MCF 10A (cell line): ENCODE results near the gene MMP23B. TPM values are rescaled to one million over a fixed set of nuclear protein-coding genes. Genes with fewer than 3 reads are reported as not detected.

Experiments
- BruUV-seq: library from RNA; stranded (reverse); fragments of 400-500 nt; replicated peaks from 2 replicates; lab custom pipeline; 2021; lab: Mats Ljungman, UMichigan
- CTCF ChIA-PET: fragments of 300-600 bp; sonication (Branson Sonifier 250); formaldehyde crosslinking; extraction: SDS; loops from one replicate; lab custom pipeline; 2021; ENCODE audit warnings: antibody characterized with exemption, inconsistent platforms; lab: Yijun Ruan, JAX
- POLR2A ChIA-PET: fragments of 300-600, 350-650 bp; sonication (Branson Sonifier 250); formaldehyde crosslinking; extraction: SDS; loops from one replicate; lab custom pipeline; 2020; ENCODE audit warnings: antibody characterized with exemption, inconsistent platforms; lab: Yijun Ruan, JAX
- DNase-seq: peaks from one replicate; pipeline ENCODE4 v3.0.0-alpha.2; 2018; ENCODE audit not compliant: unreplicated experiment
- H3K27ac Mint-ChIP-seq: one replicate; pipeline ENCODE4 v1.8.0; 2022; ENCODE audit warnings: mild to moderate bottlenecking, low read depth, mixed read lengths; ENCODE audit not compliant: unreplicated experiment
- H3K27me3 Mint-ChIP-seq: one replicate; pipeline ENCODE4 v1.8.0; 2022; ENCODE audit warnings: mixed read lengths; ENCODE audit not compliant: insufficient read depth, unreplicated experiment
- H3K36me3 Mint-ChIP-seq: one replicate; pipeline ENCODE4 v1.8.0; 2022; ENCODE audit warnings: mild to moderate bottlenecking, moderate library complexity, mixed read lengths; ENCODE audit not compliant: insufficient read depth, unreplicated experiment
- H3K4me1 Mint-ChIP-seq: one replicate; pipeline ENCODE4 v1.8.0; 2022; ENCODE audit warnings: mixed read lengths; ENCODE audit not compliant: insufficient read depth, unreplicated experiment
- H3K4me3 Mint-ChIP-seq: one replicate; pipeline ENCODE4 v1.8.0; 2022; ENCODE audit warnings: mild to moderate bottlenecking, moderate library complexity, mixed read lengths; ENCODE audit not compliant: unreplicated experiment
- H3K9me3 Mint-ChIP-seq: one replicate; pipeline ENCODE4 v1.8.0; 2022; ENCODE audit warnings: mixed read lengths; ENCODE audit not compliant: unreplicated experiment
- CTCF ChIP-seq: fragments of 200-600 bp; IDR thresholded peaks from one replicate; pipeline ENCODE4 v1.8.0; 2022; ENCODE audit warnings: antibody characterized with exemption, mild to moderate bottlenecking; ENCODE audit not compliant: unreplicated experiment
- intact Hi-C: fragments of 100-400 bp; cut with micrococcal nuclease; formaldehyde crosslinking; loops from 2 replicates; pipeline ENCODE4 v1.14.1; 2022
- total RNA-seq: library from RNA; stranded (reverse); gene quantifications from 2 replicates; pipeline ENCODE4 v1.2.3, GENCODE V29; 2022

Gene MMP23B
- total RNA-seq, 1 experiment from 2014 or later = 1.7 TPM

GRCh38 chr1:1618396-1619068 lies 13.4 kb upstream of the MMP23B start:
- ChIA-PET CTCF (interaction anchor here (0.6 kb wide), 1 partner anchor 177 kb away, joined by 3 read pairs; no protein-coding TSS in a partner anchor), POLR2A (no interaction called here)
- H3K9me3 Mint-ChIP-seq = no peaks in the 10 kb centered on the region
- no peak overlapping the region for H3K27ac Mint-ChIP-seq
- intact Hi-C loops = no loop called here
- no peak for DNase-seq
- H3K4me3 Mint-ChIP-seq = no peak overlapping the region
- peaks cover 7% of the 10 kb centered on the region for H3K36me3 Mint-ChIP-seq
- no TSS peak for BruUV-seq
- H3K4me1 Mint-ChIP-seq = peaks cover 12% of the 10 kb centered on the region
- TF ChIP-seq CTCF = no peak
- H3K27me3 Mint-ChIP-seq = no peaks in the 10 kb centered on the region

- Mint-ChIP-seq H3K9me3 (no peaks in the 10 kb centered on the region), H3K27ac (no peak overlapping the region), H3K36me3 (peaks cover 7% of the 10 kb centered on the region), H3K4me3 (no peak overlapping the region), H3K27me3 (no peaks in the 10 kb centered on the region), H3K4me1 (no peaks in the 10 kb centered on the region)
- ChIA-PET POLR2A (no interaction called here), CTCF (interaction anchor here (0.6 kb wide), 1 partner anchor 498 kb away, joined by 3 read pairs; no protein-coding TSS in a partner anchor)
- BruUV-seq = no TSS peak
- DNase-seq = no peak
- TF ChIP-seq CTCF = no peak
- intact Hi-C loops = no loop called here
These were observed 12.0 kb upstream of the MMP23B start for GRCh38 chr1:1619917-1620361.

GRCh38 chr1:1620433-1621139 lies 11.4 kb upstream of the MMP23B start:
- H3K9me3 Mint-ChIP-seq = no peaks in the 10 kb centered on the region
- intact Hi-C loops = no loop called here
- no peak for TF ChIP-seq CTCF
- H3K4me1 Mint-ChIP-seq = no peaks in the 10 kb centered on the region
- POLR2A ChIA-PET = no interaction called here
- CTCF ChIA-PET = interaction anchor here (0.6 kb wide), 1 partner anchor 499 kb away, joined by 3 read pairs; no protein-coding TSS in a partner anchor
- no peaks in the 10 kb centered on the region for H3K27me3 Mint-ChIP-seq
- H3K27ac Mint-ChIP-seq = no peak overlapping the region
- H3K36me3 Mint-ChIP-seq = peaks cover 7% of the 10 kb centered on the region
- no TSS peak for BruUV-seq
- DNase-seq = no peak
- no peak overlapping the region for H3K4me3 Mint-ChIP-seq
